Breast epithelium (tissue), 4 donors: ENCODE data around the gene KRTAP10-5. TPM values are rescaled to one million over a fixed set of nuclear protein-coding genes. Genes with fewer than 3 reads are reported as not detected.

Source experiments
- DNase-seq, 2 donors: peaks; one replicate each; pipeline ENCODE4 v3.0.0-alpha.2; 2019; ENCODE audit warnings: low spot score in 2 of 2
- H3K27ac ChIP-seq, 2 donors: fragments of 200-600 bp; sonication (generic) in 1 of 2; one replicate each; pipeline ENCODE4 v1.5.1; 2016 to 2019; ENCODE audit warnings: mild to moderate bottlenecking in 1 of 2
- H3K27me3 ChIP-seq, 2 donors: fragments of 200-600 bp; sonication (generic) in 1 of 2; one replicate each; pipeline versions ENCODE4 v1.5.1 to v1.6.0; 2017 to 2019; ENCODE audit warnings: control low read depth in 1 of 2, mild to moderate bottlenecking in 1 of 2
- H3K36me3 ChIP-seq: fragments of 200-600 bp; one replicate; pipeline ENCODE4 v1.5.1; 2019
- H3K4me1 ChIP-seq, 2 donors: fragments of 200-600 bp; sonication (generic); one replicate each; pipeline ENCODE4 v1.5.1; 2016 to 2019; ENCODE audit warnings: control low read depth in 1 of 2
- H3K4me3 ChIP-seq, 3 donors: fragments of 200-600 bp; sonication (generic); 1 replicate in 2 of 3; 2 replicates in 1 of 3; pipeline ENCODE4 v1.5.1; 2016 to 2019; ENCODE audit warnings: mild to moderate bottlenecking in 3 of 3, moderate library complexity in 2 of 3
- H3K9me3 ChIP-seq, 2 donors: fragments of 200-600 bp; sonication (generic) in 1 of 2; one replicate each; pipeline ENCODE4 v1.5.1; 2016 to 2019; ENCODE audit warnings: control low read depth in 1 of 2
- CTCF ChIP-seq, 3 donors: fragments of 450-650 bp; IDR thresholded peaks; one replicate each; pipeline ENCODE4 v1.5.1; 2016 to 2017; ENCODE audit warnings: antibody characterized with exemption in 3 of 3, mild to moderate bottlenecking in 3 of 3, moderate library complexity in 3 of 3
- POLR2A ChIP-seq: fragments of 450-650 bp; IDR thresholded peaks from one replicate; pipeline ENCODE4 v1.6.1; 2016; ENCODE audit warnings: antibody characterized with exemption, mild to moderate bottlenecking, moderate library complexity
- POLR2AphosphoS5 ChIP-seq, 3 donors: sonication (generic); formaldehyde crosslinking; IDR thresholded peaks; one replicate each; pipeline ENCODE4 v1.6.1; 2017; ENCODE audit warnings: antibody characterized with exemption in 3 of 3
- intact Hi-C: fragments of 100-400 bp; cut with DNase I; formaldehyde crosslinking; loops from one replicate; pipeline ENCODE4 v1.15.1; 2023; ENCODE audit warnings: low total_unique reads
- total RNA-seq, 3 donors: library from RNA; depleted of rRNA; stranded (reverse); fragments of >200 nt; gene quantifications; one replicate each; pipeline ENCODE4 v1.1.0, GENCODE V29; 2016

Gene KRTAP10-5
- total RNA-seq, 3 donors from 2014 or later, result not detected

GRCh38 chr21:44539991-44540666 lies 40.3 kb downstream of the KRTAP10-5 start, which contains the start of gene KRTAP10-1:
TSS of gene KRTAP10-1 (minus strand) at chr21:44540195. CDS start at chr21:44540150, 45 bp downstream.
- Histone ChIP-seq H3K27ac (no peak within 1 kb of the TSS), H3K9me3 (peaks cover 0 to 14% of the 10 kb centered on the region in 2 donors), H3K4me3 (no peak within 1 kb of the TSS), H3K36me3 (no peaks in the 10 kb centered on the region), H3K4me1 (no peaks in the 10 kb centered on the region), H3K27me3 (peaks cover 0 to 6% of the 10 kb centered on the region in 2 donors)
- intact Hi-C loops, result no loop called here
- DNase-seq, result no peak
- TF ChIP-seq CTCF (IDR thresholded peaks at IDR 0.05), result no peak
- no peak for TF ChIP-seq POLR2A
- TF ChIP-seq POLR2AphosphoS5 (IDR thresholded peaks at IDR 0.05), result no peak

DNA sequence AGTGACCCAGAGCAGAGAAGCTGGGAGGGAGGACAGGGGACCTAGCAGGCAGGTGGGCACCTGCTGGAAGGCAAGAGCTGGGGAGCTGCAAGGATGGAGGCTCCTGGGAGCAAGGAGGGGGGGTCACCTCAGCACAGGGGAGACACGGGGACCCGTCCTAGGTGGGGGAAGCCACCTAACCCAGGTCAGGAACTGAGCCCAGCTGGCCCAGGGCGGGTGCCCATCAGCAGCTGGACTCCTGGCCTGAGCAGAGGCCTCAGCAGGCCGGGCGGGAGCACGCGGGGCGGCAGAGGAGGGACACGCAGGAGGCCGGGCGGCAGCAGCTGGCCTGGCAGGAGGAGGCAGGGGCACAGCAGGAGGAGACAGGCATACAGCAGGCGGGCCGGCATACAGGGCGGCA lies 41.4 kb downstream of the KRTAP10-5 start:
- DNase-seq, result peak in 1 of 2 donors; percentile 25
- peaks cover 0 to 6% of the 10 kb centered on the region in 2 donors for H3K27me3 ChIP-seq
- H3K9me3 ChIP-seq, result peaks cover 0 to 14% of the 10 kb centered on the region in 2 donors
- H3K4me1 ChIP-seq, result no peaks in the 10 kb centered on the region
- intact Hi-C loops, result no loop called here
- H3K27ac ChIP-seq, result no peak overlapping the region
- H3K36me3 ChIP-seq, result no peaks in the 10 kb centered on the region
- TF ChIP-seq CTCF (IDR thresholded peaks at IDR 0.05), result no peak
- no peak overlapping the region for H3K4me3 ChIP-seq

- Histone ChIP-seq H3K27ac (no peak overlapping the region), H3K4me3 (no peak overlapping the region), H3K4me1 (no peaks in the 10 kb centered on the region), H3K27me3 (peaks cover 0 to 6% of the 10 kb centered on the region in 2 donors), H3K9me3 (peaks cover 0 to 9% of the 10 kb centered on the region in 2 donors), H3K36me3 (no peaks in the 10 kb centered on the region)
- intact Hi-C loops, result no loop called here
- DNase-seq, result peak in 1 of 2 donors; percentile 45
- TF ChIP-seq CTCF (IDR thresholded peaks at IDR 0.05), result no peak
- no peak for TF ChIP-seq POLR2A
- no peak for TF ChIP-seq POLR2AphosphoS5 (IDR thresholded peaks at IDR 0.05)
These were observed 42.2 kb downstream of the KRTAP10-5 start for GRCh38 chr21:44537930-44538911.

- intact Hi-C loops, result no loop called here
- no peaks in the 10 kb centered on the region for H3K36me3 ChIP-seq
- TF ChIP-seq POLR2AphosphoS5 (IDR thresholded peaks at IDR 0.05), result no peak
- no peak for TF ChIP-seq CTCF (IDR thresholded peaks at IDR 0.05)
- TF ChIP-seq POLR2A, result no peak
- peaks cover 0 to 14% of the 10 kb centered on the region in 2 donors for H3K27me3 ChIP-seq
- peak; percentile 6 to 42 for DNase-seq
- H3K27ac ChIP-seq, result no peak overlapping the region
- H3K4me1 ChIP-seq, result no peaks in the 10 kb centered on the region
- no peaks in the 10 kb centered on the region for H3K9me3 ChIP-seq
- no peak overlapping the region for H3K4me3 ChIP-seq
These were observed 44.4 kb downstream of the KRTAP10-5 start for GRCh38 chr21:44535963-44536362.

DNA sequence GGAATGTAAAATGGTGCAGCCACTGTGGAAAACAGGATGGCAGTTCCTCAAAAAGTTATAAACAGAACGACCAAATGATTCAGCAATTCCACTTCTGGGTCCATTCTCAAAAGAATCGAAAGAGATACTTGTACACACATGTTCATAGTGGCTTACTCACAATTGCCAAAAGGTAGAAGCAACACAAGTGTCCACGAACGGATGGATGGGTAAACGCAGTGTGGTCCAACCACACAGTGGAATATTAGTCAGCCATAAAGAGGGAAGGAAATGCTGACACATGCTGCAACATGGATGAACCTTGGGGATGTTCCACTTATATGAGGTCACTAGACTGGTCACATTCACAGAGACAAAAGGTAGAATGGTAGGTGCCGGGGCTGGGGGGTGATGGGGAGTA lies 45.7 kb downstream of the KRTAP10-5 start:
- Histone ChIP-seq H3K36me3 (no peaks in the 10 kb centered on the region), H3K4me1 (no peaks in the 10 kb centered on the region), H3K9me3 (no peaks in the 10 kb centered on the region), H3K27me3 (peaks cover 0 to 14% of the 10 kb centered on the region in 2 donors), H3K4me3 (no peak overlapping the region), H3K27ac (no peak overlapping the region)
- TF ChIP-seq CTCF (IDR thresholded peaks at IDR 0.05) (no peak), POLR2AphosphoS5 (IDR thresholded peaks at IDR 0.05) (no peak), POLR2A (no peak)
- DNase-seq, result no peak
- intact Hi-C loops, result no loop called here
